ENCODE measurements around the gene EXD3.

DNA sequence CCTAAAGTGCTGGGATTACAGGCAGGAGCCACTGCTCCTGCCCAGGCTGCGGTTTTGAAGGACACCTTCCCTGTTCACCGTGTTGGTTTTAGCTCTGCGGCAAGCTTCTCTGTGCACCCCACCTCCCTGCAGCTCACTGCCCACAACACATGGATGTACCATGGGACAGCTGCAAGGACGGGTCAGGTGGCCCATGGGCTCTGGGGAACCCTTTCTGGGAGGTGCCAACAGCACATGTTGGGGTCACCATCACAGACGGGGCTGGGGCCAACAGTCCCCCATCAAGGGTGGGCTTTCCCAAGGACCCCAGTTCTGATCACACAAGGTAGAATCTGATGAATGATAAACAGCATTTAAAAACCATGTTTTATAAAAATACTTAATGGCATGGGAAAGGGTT lies 7.5 kb downstream of the EXD3 start:
- TF ChIP-seq, protein P1, sequence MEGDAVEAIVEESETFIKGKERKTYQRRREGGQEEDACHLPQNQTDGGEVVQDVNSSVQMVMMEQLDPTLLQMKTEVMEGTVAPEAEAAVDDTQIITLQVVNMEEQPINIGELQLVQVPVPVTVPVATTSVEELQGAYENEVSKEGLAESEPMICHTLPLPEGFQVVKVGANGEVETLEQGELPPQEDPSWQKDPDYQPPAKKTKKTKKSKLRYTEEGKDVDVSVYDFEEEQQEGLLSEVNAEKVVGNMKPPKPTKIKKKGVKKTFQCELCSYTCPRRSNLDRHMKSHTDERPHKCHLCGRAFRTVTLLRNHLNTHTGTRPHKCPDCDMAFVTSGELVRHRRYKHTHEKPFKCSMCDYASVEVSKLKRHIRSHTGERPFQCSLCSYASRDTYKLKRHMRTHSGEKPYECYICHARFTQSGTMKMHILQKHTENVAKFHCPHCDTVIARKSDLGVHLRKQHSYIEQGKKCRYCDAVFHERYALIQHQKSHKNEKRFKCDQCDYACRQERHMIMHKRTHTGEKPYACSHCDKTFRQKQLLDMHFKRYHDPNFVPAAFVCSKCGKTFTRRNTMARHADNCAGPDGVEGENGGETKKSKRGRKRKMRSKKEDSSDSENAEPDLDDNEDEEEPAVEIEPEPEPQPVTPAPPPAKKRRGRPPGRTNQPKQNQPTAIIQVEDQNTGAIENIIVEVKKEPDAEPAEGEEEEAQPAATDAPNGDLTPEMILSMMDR (IDR thresholded peaks at IDR 0.05; ENCODE audit: low read length): no peak
- TF ChIP-seq EZH2 (optimal IDR thresholded peaks at IDR 0.05; ENCODE audit: low read depth, low read length): no peak
